PC-3 (cell line): ENCODE measurements around the gene CCDC91. TPM values are rescaled to one million over a fixed set of nuclear protein-coding genes. Genes with fewer than 3 reads are reported as not detected.

Experiments
- ATAC-seq: fragments of 200-7000 bp; cut with Tn5 transposase; 2 replicates; pipeline ENCODE4 v1.9.1; 2020; ENCODE audit warnings: mild to moderate bottlenecking, moderate library complexity
- BruUV-seq: library from RNA; stranded (reverse); fragments of 400-500 nt; replicated peaks from 2 replicates; lab custom pipeline; 2021; lab: Mats Ljungman, UMichigan
- CTCF ChIA-PET: fragments of 300-600 bp; sonication (Branson Sonifier 250); formaldehyde crosslinking; loops from one replicate; lab custom pipeline; 2022; ENCODE audit warnings: antibody characterized with exemption; lab: Charles Lee
- POLR2A ChIA-PET: fragments of 300-600 bp; sonication (Branson Sonifier 250); formaldehyde crosslinking; loops from one replicate; lab custom pipeline; 2022; ENCODE audit warnings: antibody characterized with exemption; ENCODE audit not compliant: unreplicated experiment; lab: Charles Lee
- DNase-seq: peaks from one replicate; pipeline ENCODE4 v3.0.0-alpha.2; 2015
- H2AFZ ChIP-seq: fragments of 300-600 bp; sonication (generic); 2 replicates; pipeline ENCODE4 v1.6.0; 2016; ENCODE audit warnings: antibody characterized with exemption, low read length
- H3F3A ChIP-seq: fragments of 300-600 bp; sonication (generic); one replicate; pipeline ENCODE4 v1.6.0; 2017; ENCODE audit warnings: antibody characterized with exemption, low read length, control low read depth, mild to moderate bottlenecking; ENCODE audit not compliant: unreplicated experiment
- H3K27ac ChIP-seq: fragments of 300-600 bp; sonication (generic); 2 replicates; pipeline ENCODE4 v1.5.1; 2016; ENCODE audit warnings: mild to moderate bottlenecking, low read length
- H3K27me3 ChIP-seq: fragments of 300-600 bp; sonication (generic); 2 replicates; pipeline ENCODE4 v1.6.1; 2016; ENCODE audit warnings: low read length, mixed read lengths
- H3K36me3 ChIP-seq: fragments of 300-600 bp; sonication (generic); 2 replicates; pipeline ENCODE4 v1.6.1; 2016; ENCODE audit warnings: low read depth, mixed run types, low read length, mixed read lengths
- H3K4me1 ChIP-seq: fragments of 300-600 bp; sonication (generic); 2 replicates; pipeline ENCODE4 v1.5.1; 2016; ENCODE audit warnings: low read length; ENCODE audit not compliant: insufficient read depth
- H3K4me2 ChIP-seq: fragments of 300-600 bp; sonication (generic); 2 replicates; pipeline ENCODE4 v1.6.0; 2016; ENCODE audit warnings: low read length
- H3K4me3 ChIP-seq: fragments of 300-600 bp; sonication (generic); 2 replicates; pipeline ENCODE4 v1.5.1; 2016; ENCODE audit warnings: mild to moderate bottlenecking, low read length, mixed read lengths
- H3K79me2 ChIP-seq: fragments of 300-600 bp; sonication (generic); 2 replicates; pipeline ENCODE4 v1.6.1; 2017; ENCODE audit warnings: low read length, mixed read lengths
- H3K9ac ChIP-seq: fragments of 300-600 bp; sonication (generic); 2 replicates; pipeline ENCODE4 v1.6.0; 2016; ENCODE audit warnings: mild to moderate bottlenecking, low read length
- H3K9me2 ChIP-seq: fragments of 300-600 bp; sonication (generic); replicated peaks from 2 replicates; pipeline ENCODE4 v1.6.1; 2016; ENCODE audit warnings: mixed run types, low read length, mixed read lengths
- H3K9me3 ChIP-seq: fragments of 300-600 bp; sonication (generic); 2 replicates; pipeline ENCODE4 v1.6.1; 2016; ENCODE audit warnings: low read length, mixed read lengths
- H4K20me1 ChIP-seq: fragments of 300-600 bp; sonication (generic); 2 replicates; pipeline ENCODE4 v1.6.1; 2016; ENCODE audit warnings: low read length, mixed read lengths
- CTCF ChIP-seq: fragments of 300-600 bp; sonication (generic); conservative IDR thresholded peaks from 2 replicates; pipeline ENCODE4 v1.5.1; 2017; ENCODE audit warnings: antibody characterized with exemption, low read depth, mild to moderate bottlenecking, low read length
- EZH2 ChIP-seq: fragments of 300-600 bp; sonication (generic); IDR thresholded peaks from one replicate; pipeline ENCODE4 v1.6.1; 2017; ENCODE audit warnings: antibody characterized with exemption, mild to moderate bottlenecking, low read length; ENCODE audit not compliant: unreplicated experiment
- EZH2phosphoT487 ChIP-seq: fragments of 300-600 bp; sonication (generic); IDR thresholded peaks from 2 replicates; pipeline ENCODE4 v1.6.1; 2018; ENCODE audit warnings: mild to moderate bottlenecking, antibody characterized with exemption, low read length, borderline replicate concordance
- intact Hi-C: fragments of 100-400 bp; cut with micrococcal nuclease; formaldehyde crosslinking; loops from 2 replicates; pipeline ENCODE4 v1.9.0; 2023
- total RNA-seq: library from RNA; depleted of rRNA; stranded (reverse); fragments of >200 nt; gene quantifications from 2 replicates; pipeline ENCODE4 v1.2.3, GENCODE V29; 2014

CCDC91 gene
- total RNA-seq, 1 experiment from 2014 or later: 15.7 TPM

- Histone ChIP-seq H3K79me2 (no peaks in the 10 kb centered on the region), H2AFZ (no peak overlapping the region), H3K4me1 (no peaks in the 10 kb centered on the region), H3K36me3 (no peaks in the 10 kb centered on the region), H3F3A (no peaks in the 10 kb centered on the region), H3K27me3 (no peaks in the 10 kb centered on the region), H3K4me2 (no peak overlapping the region), H3K9me3 (no peaks in the 10 kb centered on the region), H3K9ac (no peak overlapping the region), H3K9me2 (no peaks in the 10 kb centered on the region), H4K20me1 (no peaks in the 10 kb centered on the region), H3K27ac (no peak overlapping the region), H3K4me3 (no peak overlapping the region)
- intact Hi-C loops: no loop called here
- ChIA-PET CTCF (no interaction called here), POLR2A (no interaction called here)
- no TSS peak for BruUV-seq
- ATAC-seq: no peak
- no peak for DNase-seq
- TF ChIP-seq CTCF (no peak), EZH2 (no peak), EZH2phosphoT487 (no peak)
These were observed 317.6 kb downstream of the CCDC91 start for GRCh38 chr12:28507867-28508266.

- H3K4me2 ChIP-seq: no peak overlapping the region
- no peaks in the 10 kb centered on the region for H3K4me1 ChIP-seq
- CTCF ChIA-PET: interaction anchor here (0.6 kb wide), 1 partner anchor 319 kb away, joined by 3 read pairs; no protein-coding TSS in a partner anchor
These were observed 322.1 kb downstream of the CCDC91 start for GRCh38 chr12:28512406-28512805.

More at GRCh38 chr12:28512406-28512805, 322.1 kb downstream of the CCDC91 start:
- no peak overlapping the region for H3K27ac ChIP-seq
- no peaks in the 10 kb centered on the region for H3K36me3 ChIP-seq
- intact Hi-C loops: no loop called here
- no peak overlapping the region for H3K9ac ChIP-seq
- H3K9me3 ChIP-seq: no peaks in the 10 kb centered on the region
- no peak overlapping the region for H3K4me3 ChIP-seq
- no peaks in the 10 kb centered on the region for H3K79me2 ChIP-seq
- H3K27me3 ChIP-seq: no peaks in the 10 kb centered on the region
- no peak for DNase-seq
- TF ChIP-seq EZH2 (no peak), CTCF (no peak), EZH2phosphoT487 (no peak)
- H2AFZ ChIP-seq: no peak overlapping the region
- no peak for ATAC-seq
- POLR2A ChIA-PET: interaction anchor here (0.7 kb wide), 1 partner anchor 691 kb away, joined by 3 read pairs; no protein-coding TSS in a partner anchor
- no peaks in the 10 kb centered on the region for H3F3A ChIP-seq
- H3K9me2 ChIP-seq: no peaks in the 10 kb centered on the region
- no peaks in the 10 kb centered on the region for H4K20me1 ChIP-seq
- no TSS peak for BruUV-seq
